Keratinocyte (primary cell): ENCODE results near the gene ADH1C. TPM values are rescaled to one million over a fixed set of nuclear protein-coding genes. Genes with fewer than 3 reads are reported as not detected.

Experiments
- DNase-seq: peaks from one replicate; pipeline ENCODE4 v3.0.0-alpha.2; 2011; ENCODE audit warnings: low read depth, missing footprints, low spot score
- FAIRE-seq: peaks from 2 replicates; lab custom pipeline; 2011; peaks lifted over from hg19 to GRCh38; lab: Jason Lieb, UNC
- H2AFZ ChIP-seq: 2 replicates; pipeline ENCODE4 v1.6.0; 2012; ENCODE audit warnings: low read length, control low read depth, inconsistent platforms; ENCODE audit not compliant: control insufficient read depth
- H3K27ac ChIP-seq: 2 replicates; pipeline ENCODE4 v1.5.1; 2011; ENCODE audit warnings: low read length; ENCODE audit not compliant: control insufficient read depth, insufficient read depth
- H3K27me3 ChIP-seq: 3 replicates; pipeline ENCODE4 v1.6.0; 2011; ENCODE audit warnings: low read length; ENCODE audit not compliant: control insufficient read depth, insufficient read depth; ENCODE audit errors: extremely low read depth
- H3K36me3 ChIP-seq, 2 experiments: 2 replicates in 1 of 2; 3 replicates in 1 of 2; pipeline ENCODE4 v1.5.1; 2011; ENCODE audit warnings: low read length in 2 of 2, mild to moderate bottlenecking in 1 of 2; ENCODE audit not compliant: control insufficient read depth in 2 of 2, insufficient read depth in 2 of 2; ENCODE audit errors: extremely low read depth in 1 of 2
- H3K4me1 ChIP-seq: 3 replicates; pipeline ENCODE4 v1.5.1; 2011; ENCODE audit warnings: low read length; ENCODE audit not compliant: control insufficient read depth, insufficient read depth; ENCODE audit errors: extremely low read depth
- H3K4me2 ChIP-seq: 3 replicates; pipeline ENCODE4 v1.6.0; 2011; ENCODE audit warnings: low read depth, low read length; ENCODE audit not compliant: control insufficient read depth, insufficient read depth; ENCODE audit errors: extremely low read depth
- H3K4me3 ChIP-seq, 3 experiments: fragments of 200-600 bp in 1 of 3; sonication (generic) in 1 of 3; 2 replicates in 2 of 3; 3 replicates in 1 of 3; pipeline ENCODE4 v1.5.1; 2011 to 2016; ENCODE audit warnings: low read length in 3 of 3, mild to moderate bottlenecking in 3 of 3, control low read depth in 2 of 3, inconsistent platforms in 1 of 3, low read depth in 1 of 3, mixed read lengths in 1 of 3, mixed run types in 1 of 3, moderate library complexity in 1 of 3; ENCODE audit not compliant: control insufficient read depth in 2 of 3, insufficient read depth in 2 of 3; ENCODE audit errors: extremely low read depth in 1 of 3
- H3K79me2 ChIP-seq: 2 replicates; pipeline ENCODE4 v1.6.0; 2012; ENCODE audit warnings: low read length; ENCODE audit not compliant: control insufficient read depth, insufficient read depth
- H3K9ac ChIP-seq: 3 replicates; pipeline ENCODE4 v1.6.0; 2011; ENCODE audit warnings: low read length; ENCODE audit not compliant: control insufficient read depth, insufficient read depth; ENCODE audit errors: extremely low read depth
- H3K9me1 ChIP-seq: 3 replicates; pipeline ENCODE4 v1.6.0; 2011; ENCODE audit warnings: low read length; ENCODE audit not compliant: control insufficient read depth, insufficient read depth; ENCODE audit errors: extremely low read depth
- H3K9me3 ChIP-seq: 2 replicates; pipeline ENCODE4 v1.5.1; 2012; ENCODE audit warnings: low read depth, low read length; ENCODE audit not compliant: control insufficient read depth
- H4K20me1 ChIP-seq: 3 replicates; pipeline ENCODE4 v1.6.0; 2011; ENCODE audit warnings: low read length; ENCODE audit not compliant: control insufficient read depth, insufficient read depth; ENCODE audit errors: extremely low read depth
- CTCF ChIP-seq, 3 experiments: IDR thresholded peaks in 1 of 3; conservative IDR thresholded peaks in 1 of 3; optimal IDR thresholded peaks in 1 of 3; 2 replicates in 2 of 3; 3 replicates in 1 of 3; pipeline versions ENCODE3 to v1.5.1; 2011; ENCODE audit warnings: low read length in 3 of 3, mild to moderate bottlenecking in 3 of 3, moderate library complexity in 2 of 3, control low read depth in 1 of 3, inconsistent platforms in 1 of 3; ENCODE audit not compliant: insufficient read depth in 2 of 3; ENCODE audit errors: extremely low read depth in 1 of 3
- EZH2 ChIP-seq: IDR thresholded peaks from one replicate; pipeline ENCODE4 v1.6.1; 2012; ENCODE audit warnings: inconsistent platforms, mild to moderate bottlenecking, low read length, moderate library complexity
- dilution Hi-C: fragments of 300-500 bp; cut with MboI; formaldehyde crosslinking; loops from one replicate; pipeline ENCODE4 v1.7.0; 2020; ENCODE audit warnings: low sequenced_read_pairs; ENCODE audit not compliant: extremely low pct_ligation_motif_present
- polyA plus RNA-seq, 5 experiments: library from polyadenylated mRNA; depleted of rRNA in 3 of 5; stranded (reverse) in 3 of 5; stranded (forward) in 1 of 5; unstranded in 1 of 5; fragments of >200 nt; gene quantifications; 1 replicate in 1 of 5; 2 replicates in 3 of 5; 3 replicates in 1 of 5; pipeline versions ENCODE4 v1.2.1 to v1.2.3, GENCODE V29; 2011 to 2012; ENCODE audit warnings: missing spikeins in 2 of 5, low read depth in 1 of 5, low replicate concordance in 1 of 5

ADH1C gene
- polyA plus RNA-seq, 1 donor (not counting 4 experiments of a cell fraction or from before 2014, with no cell fraction given) = 0.03 TPM

GRCh38 chr4:99314211-99314610, 38.3 kb downstream of the ADH1C start:
- no peak overlapping the region for H3K4me3 ChIP-seq
- FAIRE-seq = no peak

GRCh38 chr4:99310389-99310788, 42.2 kb downstream of the ADH1C start:
- TF ChIP-seq CTCF (optimal IDR thresholded peaks at IDR 0.05 in 1 of 3, IDR thresholded peaks at IDR 0.05 in 1 of 3, conservative IDR thresholded peaks at IDR 0.05 in 1 of 3; ENCODE audit: extremely low read depth in 1 of 3, insufficient read depth in 2 of 3, low read length in 3 of 3) (no peak), EZH2 (no peak)
- H3K4me1 ChIP-seq = no peaks in the 10 kb centered on the region
- FAIRE-seq (no peak), DNase-seq (no peak)
- H3K4me3 ChIP-seq = no peak overlapping the region
- no peaks in the 10 kb centered on the region for H4K20me1 ChIP-seq
- H3K27ac ChIP-seq = no peak overlapping the region
- dilution Hi-C loops = no loop called here
- H3K4me2 ChIP-seq = no peak overlapping the region
- no peaks in the 10 kb centered on the region for H3K79me2 ChIP-seq
- H3K36me3 ChIP-seq = no peaks in the 10 kb centered on the region
- no peaks in the 10 kb centered on the region for H3K9me3 ChIP-seq
- H3K9me1 ChIP-seq = no peaks in the 10 kb centered on the region
- H2AFZ ChIP-seq = no peak overlapping the region
- H3K9ac ChIP-seq = no peak overlapping the region
- no peaks in the 10 kb centered on the region for H3K27me3 ChIP-seq

More at GRCh38 chr4:99314211-99314610, 38.3 kb downstream of the ADH1C start:
- TF ChIP-seq EZH2 (no peak), CTCF (optimal IDR thresholded peaks at IDR 0.05 in 1 of 3, IDR thresholded peaks at IDR 0.05 in 1 of 3, conservative IDR thresholded peaks at IDR 0.05 in 1 of 3; ENCODE audit: extremely low read depth in 1 of 3, insufficient read depth in 2 of 3, low read length in 3 of 3) (no peak)
- dilution Hi-C loops = no loop called here
- H3K9me3 ChIP-seq = no peaks in the 10 kb centered on the region
- H3K9me1 ChIP-seq = no peaks in the 10 kb centered on the region
- no peak overlapping the region for H3K27ac ChIP-seq
- H3K79me2 ChIP-seq = no peaks in the 10 kb centered on the region
- no peak overlapping the region for H3K9ac ChIP-seq
- H3K4me1 ChIP-seq = no peaks in the 10 kb centered on the region
- H4K20me1 ChIP-seq = no peaks in the 10 kb centered on the region
- H3K36me3 ChIP-seq = no peaks in the 10 kb centered on the region
- H3K4me2 ChIP-seq = no peak overlapping the region
- no peaks in the 10 kb centered on the region for H3K27me3 ChIP-seq
- no peak overlapping the region for H2AFZ ChIP-seq
- DNase-seq = no peak
